ENCODE data around the gene NAV2. TPM values are rescaled to one million over a fixed set of nuclear protein-coding genes. Genes with fewer than 3 reads are reported as not detected.

NAV2 gene
- total RNA-seq, 1 experiment from 2014 or later = 46.3 TPM

DNA sequence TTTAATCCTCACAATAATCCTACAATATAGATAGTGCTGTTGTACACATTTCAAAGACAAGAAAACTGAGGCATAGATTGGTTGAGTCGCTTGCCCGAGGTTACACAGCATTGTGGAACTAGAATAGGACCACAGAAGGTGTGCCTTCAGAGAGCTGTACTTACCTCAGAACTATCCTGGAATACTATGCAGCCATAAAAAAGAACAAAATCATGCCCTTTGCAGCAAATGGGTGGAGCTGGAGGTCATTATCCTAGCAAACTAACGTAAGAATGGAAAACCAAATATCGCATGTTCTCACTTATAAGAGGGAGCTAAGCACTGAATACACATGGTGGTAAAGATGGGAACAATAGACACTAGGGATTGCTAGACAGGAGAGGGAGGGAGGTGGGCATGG is 15.7 kb upstream of the NAV2 start:
- no peak overlapping the region for H2AFZ ChIP-seq (ENCODE audit: low read length)
- H2BK12ac ChIP-seq (ENCODE audit: insufficient read length, low read depth, low read length) = no peak overlapping the region
- no peak overlapping the region for H3K4ac ChIP-seq (ENCODE audit: low read depth, low read length)
- Mint-ChIP-seq H3K27ac (peak overlapping the region in 1 of 3 experiments; percentile 27; a peak in 1 of 7 replicates), H3K9me3 (peaks cover 0 to 3% of the 10 kb centered on the region in 2 experiments; a peak in 2 of 5 replicates), H3K4me1 (peaks cover 17 to 30% of the 10 kb centered on the region in 2 experiments), H3K27me3 (ENCODE audit: low read depth) (peaks cover 19% of the 10 kb centered on the region), H3K36me3 (ENCODE audit: insufficient read depth in 1 of 3, low read depth in 3 of 3) (no peaks in the 10 kb centered on the region), H3K4me3 (no peak overlapping the region)
- TF ChIP-seq, protein P1, sequence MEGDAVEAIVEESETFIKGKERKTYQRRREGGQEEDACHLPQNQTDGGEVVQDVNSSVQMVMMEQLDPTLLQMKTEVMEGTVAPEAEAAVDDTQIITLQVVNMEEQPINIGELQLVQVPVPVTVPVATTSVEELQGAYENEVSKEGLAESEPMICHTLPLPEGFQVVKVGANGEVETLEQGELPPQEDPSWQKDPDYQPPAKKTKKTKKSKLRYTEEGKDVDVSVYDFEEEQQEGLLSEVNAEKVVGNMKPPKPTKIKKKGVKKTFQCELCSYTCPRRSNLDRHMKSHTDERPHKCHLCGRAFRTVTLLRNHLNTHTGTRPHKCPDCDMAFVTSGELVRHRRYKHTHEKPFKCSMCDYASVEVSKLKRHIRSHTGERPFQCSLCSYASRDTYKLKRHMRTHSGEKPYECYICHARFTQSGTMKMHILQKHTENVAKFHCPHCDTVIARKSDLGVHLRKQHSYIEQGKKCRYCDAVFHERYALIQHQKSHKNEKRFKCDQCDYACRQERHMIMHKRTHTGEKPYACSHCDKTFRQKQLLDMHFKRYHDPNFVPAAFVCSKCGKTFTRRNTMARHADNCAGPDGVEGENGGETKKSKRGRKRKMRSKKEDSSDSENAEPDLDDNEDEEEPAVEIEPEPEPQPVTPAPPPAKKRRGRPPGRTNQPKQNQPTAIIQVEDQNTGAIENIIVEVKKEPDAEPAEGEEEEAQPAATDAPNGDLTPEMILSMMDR (conservative IDR thresholded peaks at IDR 0.05) = no peak
- no peak overlapping the region for H3K14ac ChIP-seq (ENCODE audit: insufficient read depth, low read length)
- no peaks in the 10 kb centered on the region for H3K79me1 ChIP-seq (ENCODE audit: insufficient read depth, low read depth, low read length, poor library complexity, severe bottlenecking)
- no peak overlapping the region for H3T11ph ChIP-seq (ENCODE audit: low read length)
- no peaks in the 10 kb centered on the region for H4K20me1 ChIP-seq (ENCODE audit: control insufficient read depth, insufficient read depth, insufficient read length)
- no peak overlapping the region for H2BK5ac ChIP-seq (ENCODE audit: insufficient read length, low read length)
- no peak overlapping the region for H4K91ac ChIP-seq (ENCODE audit: insufficient read length, low read depth, low read length)
- no peaks in the 10 kb centered on the region for H3K9me3 ChIP-seq (ENCODE audit: control insufficient read depth, low read depth, low read length)
- no peaks in the 10 kb centered on the region for H3K79me2 ChIP-seq (ENCODE audit: insufficient read depth, low read length)
- H2AK5ac ChIP-seq (ENCODE audit: insufficient read length, low read length) = no peak overlapping the region
- no peak overlapping the region for H2BK20ac ChIP-seq (ENCODE audit: low read depth, low read length, poor library complexity, severe bottlenecking)
- peaks cover 4% of the 10 kb centered on the region; the same call in 1 of the 2 replicates for H3K4me1 ChIP-seq (ENCODE audit: insufficient read depth, low read length)
- H3K27ac ChIP-seq (ENCODE audit: insufficient read length, low read depth, low read length) = no peak overlapping the region
- H3K9ac ChIP-seq (ENCODE audit: extremely low read depth, insufficient read length, low read length) = no peak overlapping the region
- H2BK15ac ChIP-seq (ENCODE audit: low read depth, low read length) = no peak overlapping the region
- H3K18ac ChIP-seq (ENCODE audit: insufficient read length, low read depth, low read length) = no peak overlapping the region
- no peak for DNase-seq
- no peak overlapping the region for H4K8ac ChIP-seq (replicated peaks; ENCODE audit: insufficient read length, low read depth, low read length)
- no peak overlapping the region for H4K5ac ChIP-seq (ENCODE audit: insufficient read length, low read depth, low read length)
- H3K4me2 ChIP-seq (ENCODE audit: insufficient read depth, insufficient read length, low read length) = no peak overlapping the region
- H3K23me2 ChIP-seq (ENCODE audit: insufficient read length, low read depth, low read length, poor library complexity, severe bottlenecking) = no peaks in the 10 kb centered on the region
- no peaks in the 10 kb centered on the region for H3K27me3 ChIP-seq (ENCODE audit: insufficient read depth, low read length)
- no CpG with 5 or more reads among the region's 4 CpGs for WGBS (ENCODE audit: extremely low coverage, insufficient read length, low lambda C conversion rate)
- no peak overlapping the region for H2BK120ac ChIP-seq (ENCODE audit: low read depth, low read length, poor library complexity, severe bottlenecking)
- no peak overlapping the region for H3K23ac ChIP-seq (ENCODE audit: insufficient read length, low read depth, low read length)
- H3K56ac ChIP-seq (ENCODE audit: insufficient read length, low read depth, low read length) = no peak overlapping the region
